Measurements from ENCODE around the gene UGDH. TPM values are rescaled to one million over a fixed set of nuclear protein-coding genes. Genes with fewer than 3 reads are reported as not detected.

UGDH gene
- total and polyA plus RNA-seq, 2 of the 13 experiments (the other 11 are each of a cell fraction or from before 2014, with no cell fraction given): 99.0 to 384 TPM

DNA sequence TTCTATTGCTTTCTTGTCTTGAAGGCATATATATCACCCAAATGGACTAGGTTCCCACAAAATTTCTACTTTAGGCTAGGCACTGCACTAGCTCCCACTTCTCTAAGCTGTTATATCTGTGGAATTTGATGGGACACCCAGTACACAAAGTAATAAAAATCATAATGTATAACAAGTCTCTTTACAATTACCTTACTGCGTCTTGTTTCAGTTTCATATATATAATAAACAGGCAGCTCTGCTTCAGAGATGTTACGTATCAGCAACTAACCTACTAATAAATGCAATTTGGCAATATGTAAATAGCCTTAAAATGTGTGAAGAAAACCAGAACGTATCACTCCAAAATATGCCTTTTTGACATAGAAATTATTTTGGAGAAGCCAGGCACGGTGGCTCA, 42.0 kb upstream of the UGDH start (continued):
- TF ChIP-seq, protein P1, sequence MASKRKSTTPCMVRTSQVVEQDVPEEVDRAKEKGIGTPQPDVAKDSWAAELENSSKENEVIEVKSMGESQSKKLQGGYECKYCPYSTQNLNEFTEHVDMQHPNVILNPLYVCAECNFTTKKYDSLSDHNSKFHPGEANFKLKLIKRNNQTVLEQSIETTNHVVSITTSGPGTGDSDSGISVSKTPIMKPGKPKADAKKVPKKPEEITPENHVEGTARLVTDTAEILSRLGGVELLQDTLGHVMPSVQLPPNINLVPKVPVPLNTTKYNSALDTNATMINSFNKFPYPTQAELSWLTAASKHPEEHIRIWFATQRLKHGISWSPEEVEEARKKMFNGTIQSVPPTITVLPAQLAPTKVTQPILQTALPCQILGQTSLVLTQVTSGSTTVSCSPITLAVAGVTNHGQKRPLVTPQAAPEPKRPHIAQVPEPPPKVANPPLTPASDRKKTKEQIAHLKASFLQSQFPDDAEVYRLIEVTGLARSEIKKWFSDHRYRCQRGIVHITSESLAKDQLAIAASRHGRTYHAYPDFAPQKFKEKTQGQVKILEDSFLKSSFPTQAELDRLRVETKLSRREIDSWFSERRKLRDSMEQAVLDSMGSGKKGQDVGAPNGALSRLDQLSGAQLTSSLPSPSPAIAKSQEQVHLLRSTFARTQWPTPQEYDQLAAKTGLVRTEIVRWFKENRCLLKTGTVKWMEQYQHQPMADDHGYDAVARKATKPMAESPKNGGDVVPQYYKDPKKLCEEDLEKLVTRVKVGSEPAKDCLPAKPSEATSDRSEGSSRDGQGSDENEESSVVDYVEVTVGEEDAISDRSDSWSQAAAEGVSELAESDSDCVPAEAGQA (IDR thresholded peaks at IDR 0.05; ENCODE audit: low read depth): no peak
- TF ChIP-seq, protein P1 (CRISPR knock-in tag; IDR thresholded peaks at IDR 0.05; ENCODE audit: borderline replicate concordance): no peak
- TF ChIP-seq, protein P2, sequence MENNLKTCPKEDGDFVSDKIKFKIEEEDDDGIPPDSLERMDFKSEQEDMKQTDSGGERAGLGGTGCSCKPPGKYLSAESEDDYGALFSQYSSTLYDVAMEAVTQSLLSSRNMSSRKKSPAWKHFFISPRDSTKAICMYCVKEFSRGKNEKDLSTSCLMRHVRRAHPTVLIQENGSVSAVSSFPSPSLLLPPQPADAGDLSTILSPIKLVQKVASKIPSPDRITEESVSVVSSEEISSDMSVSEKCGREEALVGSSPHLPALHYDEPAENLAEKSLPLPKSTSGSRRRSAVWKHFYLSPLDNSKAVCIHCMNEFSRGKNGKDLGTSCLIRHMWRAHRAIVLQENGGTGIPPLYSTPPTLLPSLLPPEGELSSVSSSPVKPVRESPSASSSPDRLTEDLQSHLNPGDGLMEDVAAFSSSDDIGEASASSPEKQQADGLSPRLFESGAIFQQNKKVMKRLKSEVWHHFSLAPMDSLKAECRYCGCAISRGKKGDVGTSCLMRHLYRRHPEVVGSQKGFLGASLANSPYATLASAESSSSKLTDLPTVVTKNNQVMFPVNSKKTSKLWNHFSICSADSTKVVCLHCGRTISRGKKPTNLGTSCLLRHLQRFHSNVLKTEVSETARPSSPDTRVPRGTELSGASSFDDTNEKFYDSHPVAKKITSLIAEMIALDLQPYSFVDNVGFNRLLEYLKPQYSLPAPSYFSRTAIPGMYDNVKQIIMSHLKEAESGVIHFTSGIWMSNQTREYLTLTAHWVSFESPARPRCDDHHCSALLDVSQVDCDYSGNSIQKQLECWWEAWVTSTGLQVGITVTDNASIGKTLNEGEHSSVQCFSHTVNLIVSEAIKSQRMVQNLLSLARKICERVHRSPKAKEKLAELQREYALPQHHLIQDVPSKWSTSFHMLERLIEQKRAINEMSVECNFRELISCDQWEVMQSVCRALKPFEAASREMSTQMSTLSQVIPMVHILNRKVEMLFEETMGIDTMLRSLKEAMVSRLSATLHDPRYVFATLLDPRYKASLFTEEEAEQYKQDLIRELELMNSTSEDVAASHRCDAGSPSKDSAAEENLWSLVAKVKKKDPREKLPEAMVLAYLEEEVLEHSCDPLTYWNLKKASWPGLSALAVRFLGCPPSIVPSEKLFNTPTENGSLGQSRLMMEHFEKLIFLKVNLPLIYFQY (CRISPR knock-in tag; IDR thresholded peaks at IDR 0.05; ENCODE audit: borderline replicate concordance): no peak
- TF ChIP-seq, protein P3, sequence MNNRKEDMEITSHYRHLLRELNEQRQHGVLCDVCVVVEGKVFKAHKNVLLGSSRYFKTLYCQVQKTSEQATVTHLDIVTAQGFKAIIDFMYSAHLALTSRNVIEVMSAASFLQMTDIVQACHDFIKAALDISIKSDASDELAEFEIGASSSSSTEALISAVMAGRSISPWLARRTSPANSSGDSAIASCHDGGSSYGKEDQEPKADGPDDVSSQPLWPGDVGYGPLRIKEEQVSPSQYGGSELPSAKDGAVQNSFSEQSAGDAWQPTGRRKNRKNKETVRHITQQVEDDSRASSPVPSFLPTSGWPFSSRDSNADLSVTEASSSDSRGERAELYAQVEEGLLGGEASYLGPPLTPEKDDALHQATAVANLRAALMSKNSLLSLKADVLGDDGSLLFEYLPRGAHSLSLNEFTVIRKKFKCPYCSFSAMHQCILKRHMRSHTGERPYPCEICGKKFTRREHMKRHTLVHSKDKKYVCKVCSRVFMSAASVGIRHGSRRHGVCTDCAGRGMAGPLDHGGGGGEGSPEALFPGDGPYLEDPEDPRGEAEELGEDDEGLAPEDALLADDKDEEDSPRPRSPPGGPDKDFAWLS (CRISPR knock-in tag; IDR thresholded peaks at IDR 0.05; ENCODE audit: borderline replicate concordance): no peak
- TF ChIP-seq NCOA5 (CRISPR knock-in tag; IDR thresholded peaks at IDR 0.05) (no peak), IKZF5 (CRISPR knock-in tag; IDR thresholded peaks at IDR 0.05) (no peak), ZNF124 (CRISPR knock-in tag; IDR thresholded peaks at IDR 0.05) (no peak)
